B cell (primary cell): ENCODE results near the gene PLEKHH1.

Source experiments
- CTCF ChIP-seq: fragments of 200-600 bp; IDR thresholded peaks from one replicate; pipeline ENCODE4 v1.8.0; 2022; ENCODE audit warnings: antibody characterized with exemption, mild to moderate bottlenecking
- EZH2 ChIP-seq: IDR thresholded peaks from 2 replicates; pipeline ENCODE4 v1.6.1; 2012; ENCODE audit warnings: borderline replicate concordance, low read depth, mild to moderate bottlenecking, moderate library complexity, low read length; ENCODE audit not compliant: insufficient read depth, poor library complexity, severe bottlenecking

GRCh38 chr14:67508956-67509355 is 24.1 kb upstream of the PLEKHH1 start:
- TF ChIP-seq CTCF (no peak), EZH2 (no peak)
